ENCODE results near the gene TMEM256.

DNA sequence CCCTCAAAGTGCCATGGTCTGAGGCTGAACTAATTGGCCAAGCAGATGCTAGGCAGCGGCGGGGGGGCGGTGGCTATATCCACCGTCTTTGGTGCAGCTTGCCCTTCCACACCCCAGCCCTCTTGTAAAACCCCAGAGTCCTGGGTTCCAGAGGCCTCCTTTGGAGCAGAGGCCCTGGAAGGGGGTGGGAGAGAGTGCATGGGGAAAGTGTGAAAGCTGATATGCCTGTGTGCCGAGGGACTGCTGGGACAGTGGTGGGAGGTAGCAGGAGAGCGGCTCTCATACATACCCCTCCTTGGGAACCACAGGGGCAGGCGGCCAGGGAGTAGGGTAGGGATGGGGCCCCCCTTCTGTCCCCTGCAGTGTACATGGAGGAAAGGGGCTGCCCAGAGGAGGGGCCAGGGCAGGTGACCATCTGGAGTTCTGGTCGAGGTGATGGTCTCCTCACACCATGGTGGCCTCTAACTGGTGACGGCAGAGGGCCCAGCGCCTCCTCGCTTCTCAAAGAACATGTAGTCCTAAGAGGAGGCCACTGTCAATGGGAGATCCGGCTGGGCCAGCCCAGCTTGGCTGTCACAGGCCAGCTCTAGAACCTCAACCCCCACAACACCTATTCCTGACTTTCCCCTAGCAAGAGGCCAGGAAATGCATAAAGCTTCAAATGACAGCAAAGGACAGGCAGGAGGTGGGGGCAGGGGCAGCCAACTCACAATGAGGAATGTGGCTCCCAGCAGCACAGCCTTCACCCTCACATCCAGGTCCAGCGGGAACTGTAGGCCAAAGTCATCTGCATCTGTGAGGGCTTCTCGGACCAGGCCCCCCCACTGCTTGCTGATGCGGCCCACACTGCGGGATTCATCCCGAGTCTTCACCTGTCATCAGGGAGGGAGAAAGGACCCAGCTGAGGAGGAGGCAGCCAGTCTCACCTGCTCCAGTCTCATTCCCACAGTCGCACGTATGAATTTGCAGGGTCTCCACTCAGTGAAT lies 13.7 kb downstream of the TMEM256 start:
- TF ChIP-seq ZKSCAN1 (IDR thresholded peaks at IDR 0.05; ENCODE audit: low read depth, low read length) (no peak), MXI1 (IDR thresholded peaks at IDR 0.05; ENCODE audit: low read depth, low read length) (no peak), PTRF (tag; IDR thresholded peaks at IDR 0.05) (no peak), E2F4 (CRISPR knock-in tag; IDR thresholded peaks at IDR 0.05; ENCODE audit: low read depth) (no peak), SFPQ (IDR thresholded peaks at IDR 0.05; ENCODE audit: low read depth, low read length) (no peak)
